Pons (tissue), 1 donor: Measurements from ENCODE around the gene TMCC2.

Experiments
- DNase-seq: peaks from one replicate; pipeline ENCODE4 v3.0.0-alpha.2; 2016; ENCODE audit warnings: low spot score

The TMCC2 gene

GRCh38 chr1:205260948-205261732 is 33.4 kb downstream of the TMCC2 start:
- DNase-seq, result no peak

GRCh38 chr1:205261946-205262691 is 34.4 kb downstream of the TMCC2 start:
- no peak for DNase-seq

GRCh38 chr1:205262731-205263171 is 35.0 kb downstream of the TMCC2 start:
- DNase-seq, result no peak

GRCh38 chr1:205263580-205264190 is 35.9 kb downstream of the TMCC2 start:
- DNase-seq, result no peak

- no peak for DNase-seq
Observed at GRCh38 chr1:205266611-205267305, 39.0 kb downstream of the TMCC2 start.

- DNase-seq, result no peak
Observed at GRCh38 chr1:205267306-205267902, 39.7 kb downstream of the TMCC2 start.

GRCh38 chr1:205268846-205269680 is 41.3 kb downstream of the TMCC2 start:
- no peak for DNase-seq

GRCh38 chr1:205269711-205270110 is 42.0 kb downstream of the TMCC2 start:
- DNase-seq, result no peak

- no peak for DNase-seq
Observed at GRCh38 chr1:205270271-205270670, 42.5 kb downstream of the TMCC2 start.

- peak; percentile 93 for DNase-seq
Observed at GRCh38 chr1:205270764-205271163, 43.0 kb downstream of the TMCC2 start.

GRCh38 chr1:205271277-205271676 is 43.5 kb downstream of the TMCC2 start:
- DNase-seq, result peak; percentile 64

GRCh38 chr1:205271745-205272144 is 44.0 kb downstream of the TMCC2 start:
- DNase-seq, result no peak

- no peak for DNase-seq
Observed at GRCh38 chr1:205272536-205272935, 44.8 kb downstream of the TMCC2 start.

- DNase-seq, result peak; percentile 86
Observed at GRCh38 chr1:205273551-205273982, 45.8 kb downstream of the TMCC2 start.

GRCh38 chr1:205274041-205274691 is 46.4 kb downstream of the TMCC2 start:
- no peak for DNase-seq

GRCh38 chr1:205275133-205275532 is 47.4 kb downstream of the TMCC2 start:
- no peak for DNase-seq

- DNase-seq, result peak; percentile 52
Observed at GRCh38 chr1:205275916-205276688, 48.4 kb downstream of the TMCC2 start.

GRCh38 chr1:205276689-205277065 is 48.9 kb downstream of the TMCC2 start:
- DNase-seq, result no peak

GRCh38 chr1:205279986-205280385 is 52.2 kb downstream of the TMCC2 start:
- DNase-seq, result no peak
